Liver (tissue), 9 donors: ENCODE results near the gene TIE1. TPM values are rescaled to one million over a fixed set of nuclear protein-coding genes. Genes with fewer than 3 reads are reported as not detected.

Source experiments
- DNase-seq: peaks from one replicate; pipeline ENCODE4 v3.0.0-alpha.2; 2017; ENCODE audit warnings: low spot score
- H3K27ac ChIP-seq, 2 donors: one replicate each; pipeline ENCODE4 v1.7.0; 2013; ENCODE audit warnings: inconsistent platforms in 2 of 2, low read length in 2 of 2, control low read depth in 1 of 2, low read depth in 1 of 2, mild to moderate bottlenecking in 1 of 2
- H3K27me3 ChIP-seq, 4 donors: one replicate each; pipeline versions ENCODE4 v1.6.1 to v1.7.0; 2013; ENCODE audit warnings: low read length in 3 of 4, inconsistent platforms in 1 of 4, mild to moderate bottlenecking in 1 of 4, moderate library complexity in 1 of 4; ENCODE audit not compliant: control insufficient read depth in 4 of 4, insufficient read depth in 4 of 4
- H3K36me3 ChIP-seq, 4 donors: one replicate each; pipeline versions ENCODE4 v1.6.1 to v1.7.0; 2013; ENCODE audit warnings: low read length in 3 of 4, mild to moderate bottlenecking in 3 of 4, low read depth in 1 of 4, moderate library complexity in 1 of 4; ENCODE audit not compliant: control insufficient read depth in 4 of 4, insufficient read depth in 3 of 4
- H3K4me1 ChIP-seq, 4 donors: one replicate each; pipeline versions ENCODE4 v1.6.1 to v1.7.0; 2013; ENCODE audit warnings: low read length in 3 of 4, mild to moderate bottlenecking in 3 of 4, moderate library complexity in 1 of 4; ENCODE audit not compliant: control insufficient read depth in 4 of 4, insufficient read depth in 4 of 4
- H3K4me3 ChIP-seq, 3 donors: one replicate each; pipeline versions ENCODE4 v1.6.1 to v1.7.0; 2013; ENCODE audit warnings: low read length in 3 of 3, control low read depth in 1 of 3, low read depth in 1 of 3, mild to moderate bottlenecking in 1 of 3
- H3K9ac ChIP-seq, 2 donors: one replicate each; pipeline ENCODE4 v1.7.0; 2013; ENCODE audit warnings: low read length in 2 of 2, mild to moderate bottlenecking in 2 of 2, moderate library complexity in 2 of 2, control low read depth in 1 of 2, low read depth in 1 of 2
- H3K9me3 ChIP-seq, 4 donors: one replicate each; pipeline versions ENCODE4 v1.6.1 to v1.7.0; 2013; ENCODE audit warnings: low read length in 3 of 4; ENCODE audit not compliant: control insufficient read depth in 4 of 4
- ATF3 ChIP-seq: IDR thresholded peaks from 2 replicates; pipeline ENCODE4 v1.6.1; 2016; ENCODE audit warnings: antibody characterized with exemption
- EGR1 ChIP-seq, 2 donors: IDR thresholded peaks; 2 replicates each; pipeline ENCODE4 v1.6.1; 2016 to 2018; ENCODE audit warnings: antibody characterized with exemption in 2 of 2, low read depth in 2 of 2
- FOXA2 ChIP-seq: IDR thresholded peaks from 2 replicates; pipeline ENCODE4 v1.6.1; 2016; ENCODE audit warnings: antibody characterized with exemption
- HNF4A ChIP-seq, 2 donors: conservative IDR thresholded peaks; 2 replicates each; pipeline ENCODE4 v1.6.1; 2016; ENCODE audit warnings: antibody characterized with exemption in 2 of 2, mild to moderate bottlenecking in 2 of 2
- HNF4G ChIP-seq: IDR thresholded peaks from 2 replicates; pipeline ENCODE4 v1.6.1; 2016; ENCODE audit warnings: antibody characterized with exemption
- JUND ChIP-seq, 2 donors: IDR thresholded peaks; 2 replicates each; pipeline ENCODE4 v1.6.1; 2016; ENCODE audit warnings: antibody characterized with exemption in 2 of 2
- MAX ChIP-seq: IDR thresholded peaks from 2 replicates; pipeline ENCODE4 v1.6.1; 2016; ENCODE audit warnings: antibody characterized with exemption
- NR2F2 ChIP-seq: IDR thresholded peaks from 2 replicates; pipeline ENCODE4 v1.6.1; 2016; ENCODE audit warnings: antibody characterized with exemption
- REST ChIP-seq: IDR thresholded peaks from 2 replicates; pipeline ENCODE4 v1.6.1; 2016; ENCODE audit warnings: antibody characterized with exemption, mild to moderate bottlenecking
- SP1 ChIP-seq: IDR thresholded peaks from 2 replicates; pipeline ENCODE4 v1.6.1; 2018; ENCODE audit warnings: antibody characterized with exemption, mild to moderate bottlenecking
- TAF1 ChIP-seq: conservative IDR thresholded peaks from 2 replicates; pipeline ENCODE4 v1.6.1; 2016; ENCODE audit warnings: antibody characterized with exemption, mild to moderate bottlenecking
- YY1 ChIP-seq: IDR thresholded peaks from 2 replicates; pipeline ENCODE4 v1.6.1; 2016; ENCODE audit warnings: antibody characterized with exemption, mild to moderate bottlenecking
- ZBTB33 ChIP-seq: IDR thresholded peaks from 2 replicates; pipeline ENCODE4 v1.6.1; 2016; ENCODE audit warnings: antibody characterized with exemption
- WGBS: extraction: QIAGEN DNeasy Blood & Tissue Kit; methylation state at CpG from one replicate; pipeline ENCODE4 v1.1.7; 2013; 5-methylcytosine and 5-hydroxymethylcytosine counted together
- polyA plus RNA-seq, 2 donors: library from polyadenylated mRNA; stranded (reverse) in 1 of 2; unstranded in 1 of 2; fragments of 200-250 nt in 1 of 2; fragments of >200 nt in 1 of 2; fragmentation: Nextera tagmentation in 1 of 2; extraction: Ambion mirVana in 1 of 2; gene quantifications; one replicate each; pipeline versions ENCODE4 v1.2.1 to v1.2.3, GENCODE V29; 2013 to 2015
- total RNA-seq, 2 donors: library from RNA; depleted of rRNA; stranded (reverse); fragments of >200 nt; gene quantifications; one replicate each; pipeline ENCODE4 v1.2.3, GENCODE V29; 2014
- donor health status: healthy.
- donor health status: healthy.
- donor health status: healthy.
- donor health status: healthy.
- donor health status: healthy.

TIE1 gene
- total and polyA plus RNA-seq, 4 donors = 3.6 to 17.6 (median 8.9) TPM

- no peak for DNase-seq
- TF ChIP-seq YY1 = no peak
- no peak for TF ChIP-seq JUND (IDR thresholded peaks at IDR 0.05)
- TF ChIP-seq EGR1 (IDR thresholded peaks at IDR 0.05; ENCODE audit: low read depth in 2 of 2) = no peak
- TF ChIP-seq MAX = no peak
- TF ChIP-seq TAF1 = no peak
- no peak for TF ChIP-seq HNF4A (conservative IDR thresholded peaks at IDR 0.05)
- no peak for TF ChIP-seq HNF4G
- no peak for TF ChIP-seq FOXA2
- TF ChIP-seq ZBTB33 = no peak
- Histone ChIP-seq H3K27ac (no peak overlapping the region), H3K9me3 (no peaks in the 10 kb centered on the region), H3K36me3 (peaks cover 0 to 2% (median 0%) of the 10 kb centered on the region in 4 donors), H3K27me3 (no peaks in the 10 kb centered on the region), H3K4me1 (peaks cover 11 to 32% (median 24%) of the 10 kb centered on the region in 4 donors), H3K4me3 (no peak overlapping the region), H3K9ac (no peak overlapping the region)
- WGBS = 89% methylated on average over 4 of the region's 4 CpGs
These were observed 69.8 kb downstream of the TIE1 start for GRCh38 chr1:43370564-43370963.

- WGBS = 98% methylated on average over 5 of the region's 5 CpGs
- Histone ChIP-seq H3K4me1 (peaks cover 5 to 25% (median 20%) of the 10 kb centered on the region in 4 donors), H3K9ac (no peak overlapping the region), H3K36me3 (peaks cover 0 to 5% (median 0%) of the 10 kb centered on the region in 4 donors), H3K27me3 (no peaks in the 10 kb centered on the region), H3K9me3 (no peaks in the 10 kb centered on the region), H3K27ac (no peak overlapping the region), H3K4me3 (no peak overlapping the region)
- no peak for DNase-seq
- TF ChIP-seq SP1 (no peak), MAX (no peak), HNF4A (conservative IDR thresholded peaks at IDR 0.05) (no peak), NR2F2 (no peak), REST (no peak), ATF3 (no peak)
These were observed 71.4 kb downstream of the TIE1 start for GRCh38 chr1:43372172-43372571.

Other genes starting within 250 kb of the TIE1 start
- gene EBNA1BP2, start 128.7 kb upstream of the TIE1 start, total RNA-seq = 10 to 100 TPM; 25.6 to 38.5 TPM
- gene EBNA1BP2, start 128.7 kb upstream of the TIE1 start, polyA plus RNA-seq = 10 to 100 TPM; 44.8 to 90.6 TPM
- under 1 TPM; under 0.01 to 0.19 TPM for gene CFAP57, start 128.7 kb upstream of the TIE1 start, total RNA-seq
- gene CFAP57, start 128.7 kb upstream of the TIE1 start, polyA plus RNA-seq = 10 to 100 TPM in 1 of 2 donors, under 1 TPM in 1; 0.01 to 14.5 TPM
- gene TMEM125, start 31.0 kb upstream of the TIE1 start, total RNA-seq = 1 to 10 TPM in 1 of 2 donors, under 1 TPM in 1; 0.61 to 1.0 TPM
- under 1 TPM; 0.21 to 0.76 TPM for gene TMEM125, start 31.0 kb upstream of the TIE1 start, polyA plus RNA-seq
- gene C1orf210, start 15.4 kb upstream of the TIE1 start, total RNA-seq = 1 to 10 TPM in 1 of 2 donors, under 1 TPM in 1; 0.75 to 5.0 TPM
- gene C1orf210, start 15.4 kb upstream of the TIE1 start, polyA plus RNA-seq = 1 to 10 TPM in 1 of 2 donors, under 1 TPM in 1; 0.80 to 1.7 TPM
- 1 to 10 TPM in 1 of 2 donors, not detected in 1; 1.0 TPM for gene MPL, start 36.8 kb downstream of the TIE1 start, total RNA-seq
- gene MPL, start 36.8 kb downstream of the TIE1 start, polyA plus RNA-seq = under 1 TPM in 1 of 2 donors, not detected in 1; 0.03 TPM
- 10 to 100 TPM in 1 of 2 donors, under 1 TPM in 1; 0.25 to 73.4 TPM for gene CDC20, start 58.0 kb downstream of the TIE1 start, total RNA-seq
- 1 to 10 TPM; 2.0 to 4.9 TPM for gene CDC20, start 58.0 kb downstream of the TIE1 start, polyA plus RNA-seq
- 10 to 100 TPM; 12.8 to 50.3 TPM for gene ELOVL1, start 67.0 kb downstream of the TIE1 start, total RNA-seq
- gene ELOVL1, start 67.0 kb downstream of the TIE1 start, polyA plus RNA-seq = 10 to 100 TPM; 25.2 to 45.4 TPM
- 10 to 100 TPM; 26.2 to 37.6 TPM for gene MED8, start 88.8 kb downstream of the TIE1 start, total RNA-seq
- gene MED8, start 88.8 kb downstream of the TIE1 start, polyA plus RNA-seq = 10 to 100 TPM; 26.6 to 31.6 TPM
- gene SZT2, start 88.9 kb downstream of the TIE1 start, total RNA-seq = 10 to 100 TPM; 18.4 to 31.0 TPM
- gene SZT2, start 88.9 kb downstream of the TIE1 start, polyA plus RNA-seq = 1 to 10 TPM; 4.8 to 5.4 TPM
- gene HYI, start 152.9 kb downstream of the TIE1 start, total RNA-seq = 10 to 100 TPM; 26.9 to 27.0 TPM
- gene HYI, start 152.9 kb downstream of the TIE1 start, polyA plus RNA-seq = 10 to 100 TPM; 32.7 to 34.9 TPM
- gene PTPRF, start 229.9 kb downstream of the TIE1 start, total RNA-seq = 100 to 1,000 TPM in 1 of 2 donors, 10 to 100 TPM in 1; 61.7 to 241 TPM
- 100 to 1,000 TPM in 1 of 2 donors, 10 to 100 TPM in 1; 41.2 to 110 TPM for gene PTPRF, start 229.9 kb downstream of the TIE1 start, polyA plus RNA-seq